Erythroblast (primary cell): ENCODE measurements around the gene CCDC82.

Source experiments
- GATA1 ChIP-seq: IDR thresholded peaks from 2 replicates; pipeline ENCODE4 v1.6.1; 2011; ENCODE audit warnings: low read depth, mild to moderate bottlenecking, control low read depth, low read length, moderate library complexity
- POLR2A ChIP-seq: IDR thresholded peaks from 2 replicates; pipeline ENCODE4 v1.6.1; 2011; ENCODE audit warnings: mild to moderate bottlenecking, low read length

DNA sequence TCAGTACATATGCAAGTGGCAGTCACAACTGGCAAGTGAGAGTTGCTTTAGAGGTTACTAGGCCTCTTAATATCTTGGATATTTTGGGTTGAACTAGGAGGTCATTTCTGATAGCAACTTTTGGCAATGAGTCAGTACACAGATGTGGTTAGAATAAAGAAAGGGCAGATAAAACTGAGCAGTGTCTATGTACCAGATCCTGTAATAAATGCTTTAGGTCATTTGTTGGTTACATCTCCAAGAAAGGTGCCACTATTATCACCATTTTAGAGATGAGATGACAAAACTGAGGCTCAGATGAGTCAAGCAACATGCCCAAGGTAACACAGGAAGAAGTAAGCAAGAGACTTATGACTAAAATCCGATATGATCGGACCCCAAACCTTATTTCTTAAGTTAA is 71.7 kb downstream of the CCDC82 start:
- TF ChIP-seq POLR2A (no peak), GATA1 (no peak)
